HG03460 (cell line): ENCODE measurements around the gene RIC8B.
"Not testable (repeated sequence)": the region's sequence is repeated elsewhere in the genome, so short reads cannot be mapped to it uniquely, and the experiment has no call there.

Experiments
- ATAC-seq: cut with Tn5 transposase; IDR thresholded peaks from one replicate; pipeline ENCODE4 v1.9.1; 2021; ENCODE audit not compliant: unreplicated experiment

RIC8B gene

DNA sequence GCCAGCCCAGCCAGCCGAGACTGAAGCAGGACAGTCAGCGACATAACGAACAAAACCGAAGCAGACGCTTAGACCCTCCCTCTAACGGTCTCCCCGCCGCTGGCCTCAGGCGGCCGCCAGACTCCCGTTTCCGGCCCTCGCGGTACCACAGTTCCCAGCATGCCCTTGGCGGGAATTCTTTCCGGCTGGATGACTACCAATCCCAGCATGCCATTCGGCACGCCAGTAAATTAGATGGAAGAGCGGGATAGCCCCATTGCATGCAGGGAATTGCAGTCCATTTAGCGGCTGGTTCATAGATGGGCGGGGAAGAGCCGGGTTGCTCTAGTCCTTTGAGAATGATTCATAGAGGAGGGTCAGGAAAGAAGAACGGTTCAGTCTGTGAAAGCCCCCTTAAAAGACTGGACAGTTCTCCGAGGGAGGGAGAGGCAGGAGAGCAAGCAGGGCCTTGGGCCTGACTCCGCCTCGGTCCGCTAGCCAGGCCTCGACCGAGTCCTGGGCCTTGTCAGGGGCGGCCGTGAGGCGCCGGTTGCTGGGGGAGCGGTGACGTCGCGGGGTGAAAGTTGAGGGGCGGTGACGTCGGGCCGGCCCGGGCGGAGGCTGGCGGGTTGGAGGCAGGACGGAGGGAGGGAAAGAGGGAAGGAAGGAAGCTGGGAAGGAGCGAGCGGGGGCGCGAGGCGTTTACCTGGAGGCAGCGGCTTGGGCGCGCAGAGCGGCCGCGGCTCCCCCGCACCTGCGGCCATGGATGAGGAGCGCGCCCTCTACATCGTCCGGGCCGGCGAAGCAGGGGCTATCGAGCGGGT lies at the start of gene RIC8B:
Gene RIC8B, plus strand, starts transcription at position 678 of the 803 bp plus-strand sequence. Its CDS starts 64 bp downstream, at position 742.
- ATAC-seq: peak; percentile 90

- ATAC-seq: no peak
Observed at GRCh38 chr12:106724934-106725333, 49.5 kb upstream of the RIC8B start.

DNA sequence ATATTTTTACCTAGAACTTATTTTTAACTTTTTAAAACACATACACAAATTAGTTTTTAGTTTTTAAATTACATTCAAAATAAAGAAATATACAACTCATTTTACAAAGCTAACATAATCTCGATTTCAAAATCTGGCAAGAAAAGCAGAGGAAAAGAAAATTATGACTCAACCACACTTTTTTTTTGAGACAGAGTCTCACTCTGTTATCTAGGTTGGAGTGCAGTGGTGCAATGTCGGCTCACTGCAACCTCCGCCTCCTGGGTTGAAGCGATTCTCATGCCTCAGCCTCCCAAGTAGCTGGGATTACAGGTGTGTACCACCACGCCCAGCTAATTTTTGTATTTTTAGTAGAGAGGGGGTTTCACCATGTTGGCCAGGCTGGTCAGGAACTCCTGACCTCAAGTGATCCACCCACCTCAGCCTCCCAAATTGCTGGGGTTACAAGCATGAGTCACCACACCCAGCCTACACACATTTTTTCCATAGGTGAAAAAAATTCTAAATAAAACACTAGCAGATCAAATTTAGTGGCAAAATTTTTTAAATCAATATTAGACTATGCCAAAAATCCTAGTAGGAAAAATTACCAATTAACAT lies 47.8 kb upstream of the RIC8B start:
- not testable (repeated sequence) for ATAC-seq

GRCh38 chr12:106729611-106730010 lies 44.9 kb upstream of the RIC8B start:
- ATAC-seq: no peak

GRCh38 chr12:106732890-106733289 lies 41.6 kb upstream of the RIC8B start:
- ATAC-seq: no peak

GRCh38 chr12:106733660-106734059 lies 40.8 kb upstream of the RIC8B start:
- no peak for ATAC-seq

DNA sequence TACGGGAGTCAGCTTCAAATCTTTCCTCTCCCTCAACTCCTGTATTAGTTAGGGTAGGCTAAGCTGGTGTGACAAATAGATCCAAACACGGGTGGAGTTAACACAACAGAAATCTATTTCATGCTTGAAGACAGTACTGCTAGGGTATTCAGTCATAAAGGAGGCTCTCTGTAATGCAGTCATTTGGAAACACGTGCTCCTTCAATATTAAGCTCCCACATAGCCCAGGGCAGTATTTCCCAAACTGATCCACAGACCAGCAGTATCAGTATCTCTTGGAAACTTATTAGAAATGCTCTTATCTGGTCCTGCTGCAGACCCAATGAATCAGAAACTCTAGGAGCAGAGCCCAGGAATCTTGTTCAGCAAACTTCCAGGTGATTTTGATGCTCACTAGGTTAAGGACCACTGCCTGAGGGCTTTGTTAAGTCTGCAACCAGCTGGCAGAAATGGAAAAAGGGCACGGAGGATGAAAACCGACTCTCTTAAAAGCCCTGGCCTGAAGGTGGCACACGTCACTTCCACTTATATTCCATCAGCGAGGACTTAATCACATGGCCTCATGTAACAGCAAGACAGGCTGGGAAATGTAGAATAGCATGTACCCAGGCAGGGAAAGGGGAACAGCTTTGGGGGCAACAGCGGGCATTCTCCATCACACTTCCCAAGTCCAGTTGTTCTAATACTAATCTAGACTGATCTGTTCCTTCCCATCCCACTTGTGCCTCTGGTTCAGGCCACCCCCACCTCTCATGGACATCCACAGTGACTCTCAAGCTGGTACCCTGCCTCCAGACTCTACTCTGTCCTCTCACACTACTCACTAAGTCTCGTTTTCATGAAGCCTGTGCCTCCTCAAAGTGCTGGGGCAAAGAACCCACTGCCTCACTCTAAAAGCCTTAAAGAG lies 38.2 kb upstream of the RIC8B start:
- ATAC-seq: no peak

GRCh38 chr12:106739318-106739717 lies 35.2 kb upstream of the RIC8B start:
- ATAC-seq: no peak

DNA sequence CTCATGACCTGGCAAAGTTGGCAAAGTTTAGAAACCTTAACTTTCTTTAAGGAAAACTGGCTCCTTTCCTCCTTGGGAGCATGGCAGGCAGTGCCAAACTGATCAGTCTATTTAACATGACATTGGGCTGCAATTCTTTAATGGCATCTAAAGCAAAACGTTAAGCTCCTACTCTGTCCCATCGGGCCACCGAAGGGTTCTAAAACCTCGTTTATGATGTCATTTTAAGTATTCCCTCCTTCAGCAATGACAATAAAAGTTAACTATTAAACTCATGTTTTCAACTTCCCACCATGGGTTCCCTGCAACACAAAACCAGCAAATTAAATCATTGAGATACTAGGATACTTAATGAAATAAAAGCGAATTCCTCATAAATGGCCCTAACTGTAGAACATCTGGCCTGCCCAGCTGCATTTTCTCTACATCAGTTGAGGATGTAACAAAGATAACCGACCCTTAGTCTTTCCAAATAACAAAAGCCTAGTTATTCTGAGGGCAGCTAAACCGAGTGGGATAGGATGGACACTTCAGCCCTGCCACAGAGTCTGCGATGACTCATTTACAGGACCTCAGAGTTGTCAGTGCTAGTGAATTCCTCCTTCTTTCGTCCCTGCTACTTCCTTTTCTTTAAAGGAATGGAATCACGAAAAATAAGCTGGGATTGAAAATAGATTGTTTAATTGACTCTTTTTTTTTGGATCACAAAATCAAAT lies 34.5 kb upstream of the RIC8B start:
- no peak for ATAC-seq

DNA sequence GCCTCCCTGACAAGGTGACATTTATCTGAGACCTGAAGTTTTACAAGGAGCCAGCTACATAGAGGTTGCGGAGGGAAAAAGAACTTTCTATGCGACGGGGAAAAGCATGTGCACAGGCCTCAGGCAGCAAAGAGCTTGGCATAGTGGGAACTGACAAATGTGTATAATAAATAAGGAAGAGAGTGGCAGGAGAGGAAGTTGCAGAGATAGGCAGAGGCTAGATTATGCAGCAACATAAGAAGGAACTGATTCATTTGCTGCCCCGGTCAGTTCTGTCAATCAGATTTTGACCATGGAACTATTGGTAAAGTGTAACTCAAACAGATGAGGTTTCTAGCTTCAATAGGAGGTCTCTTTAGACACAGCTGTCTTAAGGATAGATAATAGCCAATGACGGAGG lies 33.7 kb upstream of the RIC8B start:
- ATAC-seq: no peak

GRCh38 chr12:106741247-106741646 lies 33.2 kb upstream of the RIC8B start:
- no peak for ATAC-seq

DNA sequence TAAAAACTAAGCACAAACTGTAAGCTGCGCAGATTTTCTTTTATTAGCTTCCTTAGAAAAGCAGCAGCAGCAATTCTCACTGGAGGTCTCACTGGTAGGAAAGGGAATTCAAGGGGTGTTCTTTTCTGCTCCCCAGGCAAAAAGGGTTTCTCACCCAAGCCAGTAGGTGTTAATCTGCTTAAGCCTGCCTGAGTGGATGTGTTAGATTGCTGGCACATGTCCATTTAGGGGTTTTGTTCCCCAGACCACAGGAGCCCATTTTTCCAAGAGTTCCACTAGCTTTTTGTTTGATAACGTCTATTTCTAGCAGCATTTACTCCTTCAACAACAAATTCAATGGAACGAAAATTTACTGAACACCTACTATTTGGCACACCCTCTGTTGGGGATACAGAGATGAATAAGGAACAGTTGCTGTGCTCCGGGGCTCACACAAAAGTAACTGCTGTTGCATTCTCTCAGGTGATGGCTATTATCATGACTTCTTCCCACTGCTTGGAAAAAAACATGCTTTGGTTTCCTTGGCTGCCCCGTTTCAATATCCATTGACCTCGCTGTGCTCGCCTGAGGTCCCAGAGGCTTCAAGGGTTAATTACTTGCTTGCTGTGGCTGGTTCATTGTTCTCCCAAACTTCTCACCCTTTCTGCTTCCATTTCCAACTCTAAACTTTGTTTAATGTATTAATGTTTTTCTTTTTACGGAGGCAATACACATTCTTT lies 31.1 kb upstream of the RIC8B start:
- no peak for ATAC-seq

- ATAC-seq: no peak
Observed at GRCh38 chr12:106744600-106744999, 29.9 kb upstream of the RIC8B start.

GRCh38 chr12:106745181-106745745 lies 29.2 kb upstream of the RIC8B start:
- no peak for ATAC-seq

- ATAC-seq: no peak
Observed at GRCh38 chr12:106747973-106748436, 26.5 kb upstream of the RIC8B start.

GRCh38 chr12:106750524-106750923 lies 24.0 kb upstream of the RIC8B start:
- ATAC-seq: no peak

DNA sequence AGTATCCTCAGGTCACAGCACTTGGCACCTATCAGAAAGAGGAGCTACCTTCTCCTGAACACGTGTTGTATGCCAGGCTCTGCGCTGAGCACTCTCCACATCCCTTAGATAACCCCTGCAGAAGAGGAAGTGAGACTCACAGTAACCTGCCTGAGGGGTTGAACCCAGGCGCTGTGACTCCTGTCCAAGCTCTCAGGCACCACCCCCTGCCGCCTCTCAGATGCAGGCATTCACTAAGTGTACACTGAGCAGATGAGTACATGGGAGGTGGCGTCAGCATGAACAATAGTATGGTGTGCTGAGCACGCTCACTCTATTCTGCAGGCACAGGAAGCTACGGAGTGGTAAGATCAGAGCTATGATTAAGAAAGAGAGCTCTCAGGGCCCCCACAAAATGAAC lies 21.0 kb upstream of the RIC8B start:
- peak; percentile 99 for ATAC-seq

GRCh38 chr12:106754331-106754730 lies 20.2 kb upstream of the RIC8B start:
- ATAC-seq: no peak

DNA sequence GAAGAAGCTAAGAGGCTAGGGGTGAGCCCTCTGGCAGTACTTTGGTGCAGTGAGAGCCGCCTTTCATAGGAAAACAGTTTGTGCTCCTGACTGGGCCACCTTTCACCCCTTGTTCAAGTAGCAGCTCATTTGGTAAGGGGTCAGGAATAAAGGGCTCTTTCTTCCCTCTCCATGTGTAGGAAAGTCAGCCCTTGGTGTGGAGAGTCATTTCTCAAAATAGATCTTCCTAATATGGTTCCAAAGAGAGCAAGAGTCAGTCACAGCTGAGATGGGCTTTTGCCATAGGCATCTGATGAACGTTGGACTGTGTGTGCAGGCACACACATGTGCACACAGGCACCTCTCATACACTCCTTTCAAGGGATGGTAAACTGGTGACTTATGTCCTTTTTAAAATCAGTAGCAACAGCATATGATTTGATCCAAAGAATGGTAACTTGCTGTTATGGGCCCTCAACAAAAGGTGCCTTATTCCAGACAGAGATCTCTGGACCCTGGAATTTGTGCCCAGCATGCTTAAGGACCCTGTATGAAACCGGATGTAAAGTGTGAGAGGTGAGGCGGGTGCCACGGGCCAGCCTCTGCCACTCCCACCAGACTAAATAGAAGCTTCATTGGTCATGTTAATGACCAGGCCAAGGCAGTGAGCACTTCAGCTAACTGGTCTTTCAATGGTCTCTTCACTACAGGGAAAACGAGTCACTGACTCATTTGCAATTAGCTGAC lies 16.7 kb upstream of the RIC8B start:
- ATAC-seq: no peak
